Measurements from ENCODE around the gene VSIR. TPM values are rescaled to one million over a fixed set of nuclear protein-coding genes. Genes with fewer than 3 reads are reported as not detected.

VSIR gene
- total RNA-seq, 1 donor from 2014 or later: 8.6 TPM

DNA sequence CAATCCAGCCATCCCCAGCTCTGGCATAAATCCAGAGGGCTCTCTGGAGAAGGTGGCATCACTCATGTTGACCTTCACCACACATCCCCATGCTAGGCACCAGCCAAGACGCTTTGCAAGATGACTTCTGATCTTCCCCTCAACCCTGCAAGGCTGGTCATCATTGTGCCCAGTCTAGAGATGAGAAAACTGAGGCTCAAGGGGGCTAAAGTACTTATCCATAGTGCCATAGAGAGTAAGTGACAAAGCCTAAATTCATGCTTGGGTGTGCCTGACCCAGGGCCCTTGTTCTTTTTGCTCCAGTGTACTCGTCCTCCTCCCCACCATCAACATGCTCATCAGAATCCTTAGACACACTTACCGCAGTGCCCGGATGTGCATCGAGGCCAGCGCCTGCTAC lies 52.0 kb downstream of the VSIR start:
- DNase-seq (ENCODE audit: low read depth): no peak

DNA sequence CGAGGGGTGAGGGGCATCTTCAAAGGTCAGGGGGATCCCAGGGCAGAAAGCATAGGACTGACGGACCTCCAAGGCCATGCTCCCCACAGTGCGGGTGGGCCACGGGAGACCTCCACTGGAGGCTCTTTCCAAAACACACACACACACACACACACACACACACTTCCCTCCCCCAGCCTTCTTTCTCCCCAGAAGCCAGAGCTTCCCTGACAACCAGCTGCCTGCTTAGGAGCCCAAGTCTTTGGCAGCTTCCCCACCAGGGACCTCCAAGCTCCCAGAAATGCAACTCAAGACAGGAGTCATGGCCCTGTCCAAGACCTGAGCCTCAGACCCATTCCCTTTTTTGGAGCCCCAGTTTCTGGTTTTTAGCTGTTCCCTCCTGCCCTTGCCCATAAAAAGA lies 53.0 kb downstream of the VSIR start:
- TF ChIP-seq, protein P1, sequence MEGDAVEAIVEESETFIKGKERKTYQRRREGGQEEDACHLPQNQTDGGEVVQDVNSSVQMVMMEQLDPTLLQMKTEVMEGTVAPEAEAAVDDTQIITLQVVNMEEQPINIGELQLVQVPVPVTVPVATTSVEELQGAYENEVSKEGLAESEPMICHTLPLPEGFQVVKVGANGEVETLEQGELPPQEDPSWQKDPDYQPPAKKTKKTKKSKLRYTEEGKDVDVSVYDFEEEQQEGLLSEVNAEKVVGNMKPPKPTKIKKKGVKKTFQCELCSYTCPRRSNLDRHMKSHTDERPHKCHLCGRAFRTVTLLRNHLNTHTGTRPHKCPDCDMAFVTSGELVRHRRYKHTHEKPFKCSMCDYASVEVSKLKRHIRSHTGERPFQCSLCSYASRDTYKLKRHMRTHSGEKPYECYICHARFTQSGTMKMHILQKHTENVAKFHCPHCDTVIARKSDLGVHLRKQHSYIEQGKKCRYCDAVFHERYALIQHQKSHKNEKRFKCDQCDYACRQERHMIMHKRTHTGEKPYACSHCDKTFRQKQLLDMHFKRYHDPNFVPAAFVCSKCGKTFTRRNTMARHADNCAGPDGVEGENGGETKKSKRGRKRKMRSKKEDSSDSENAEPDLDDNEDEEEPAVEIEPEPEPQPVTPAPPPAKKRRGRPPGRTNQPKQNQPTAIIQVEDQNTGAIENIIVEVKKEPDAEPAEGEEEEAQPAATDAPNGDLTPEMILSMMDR (conservative IDR thresholded peaks at IDR 0.05; ENCODE audit: low read depth, low read length): no peak
- DNase-seq (ENCODE audit: low read depth): no peak
- no peak overlapping the region for H3K4me3 ChIP-seq (ENCODE audit: low read depth, low read length)

More for the DNA sequence above, 52.0 kb downstream of the VSIR start:
- H3K4me3 ChIP-seq (ENCODE audit: low read depth, low read length): no peak overlapping the region
- TF ChIP-seq, protein P1 (conservative IDR thresholded peaks at IDR 0.05; ENCODE audit: low read depth, low read length): no peak

DNA sequence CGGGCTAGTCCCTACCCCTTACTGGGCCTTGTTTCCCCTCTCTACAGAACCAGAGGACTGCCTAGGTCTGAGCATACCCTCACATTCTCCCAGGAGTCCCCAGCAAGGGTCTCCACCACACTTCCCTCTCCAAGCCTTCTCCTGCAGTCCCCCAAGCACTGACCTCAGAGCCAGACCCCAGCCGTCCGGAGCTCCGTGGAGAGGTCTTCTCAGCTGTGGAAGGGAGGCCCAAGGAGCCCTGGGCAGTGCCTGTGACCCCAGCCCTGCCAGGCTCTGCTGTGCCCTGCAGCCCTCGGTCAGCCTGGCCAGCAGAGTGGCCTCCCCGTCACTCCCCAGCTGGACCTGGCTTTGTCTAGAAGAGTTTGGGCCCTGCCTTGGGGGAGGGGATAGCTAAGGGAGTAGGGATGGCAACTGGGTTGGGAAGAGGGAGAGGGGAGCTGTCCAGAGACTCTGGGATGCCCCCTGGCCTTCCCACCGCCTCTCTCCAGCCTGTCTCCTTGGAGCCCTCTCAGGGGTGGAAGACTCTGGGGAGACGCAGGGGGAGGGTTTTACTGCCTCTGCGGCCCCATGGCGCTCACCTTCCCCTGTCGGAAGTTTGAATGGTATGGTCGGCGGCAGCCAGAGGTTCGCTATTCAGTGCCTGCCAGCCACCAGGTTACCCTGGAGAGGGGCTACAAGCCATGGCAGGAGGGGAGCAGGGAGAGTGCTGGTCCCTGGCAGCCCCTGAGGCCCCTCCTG lies 53.7 kb downstream of the VSIR start, which contains the start of gene C10orf105:
C10orf105 (minus strand) TSS at position 315 of the 738 bp plus-strand sequence. CDS start 3,441 bp downstream, outside the sequence.
- H3K4me3 ChIP-seq (ENCODE audit: low read depth, low read length): no peak within 1 kb of the TSS
- TF ChIP-seq, protein P1 (conservative IDR thresholded peaks at IDR 0.05; ENCODE audit: low read depth, low read length): no peak

DNA sequence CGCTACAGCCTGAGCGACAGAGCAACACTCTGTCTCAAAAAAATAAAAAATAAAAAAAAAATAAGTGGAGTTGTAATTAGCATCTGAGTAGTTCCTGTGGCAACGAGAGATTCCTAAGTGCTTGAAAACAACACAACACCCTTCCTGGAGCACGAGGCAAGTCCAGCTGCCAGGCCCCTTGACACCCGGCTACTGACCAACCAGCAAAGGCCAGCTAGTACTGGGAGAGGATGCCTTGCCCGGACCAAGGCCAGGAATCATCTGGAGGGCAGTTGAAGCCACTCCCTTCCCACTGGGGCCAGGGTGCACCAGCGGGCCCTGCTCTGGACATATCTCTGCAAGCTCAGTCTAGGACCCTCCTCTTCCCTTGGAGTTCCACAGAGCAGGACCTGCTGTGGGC lies 54.3 kb downstream of the VSIR start:
- TF ChIP-seq, protein P1 (conservative IDR thresholded peaks at IDR 0.05; ENCODE audit: low read depth, low read length): no peak
- no peak overlapping the region for H3K4me3 ChIP-seq (ENCODE audit: low read depth, low read length)
- DNase-seq (ENCODE audit: low read depth): no peak

More for the DNA sequence above, 53.7 kb downstream of the VSIR start, which contains the start of gene C10orf105:
- DNase-seq (ENCODE audit: low read depth): no peak

DNA sequence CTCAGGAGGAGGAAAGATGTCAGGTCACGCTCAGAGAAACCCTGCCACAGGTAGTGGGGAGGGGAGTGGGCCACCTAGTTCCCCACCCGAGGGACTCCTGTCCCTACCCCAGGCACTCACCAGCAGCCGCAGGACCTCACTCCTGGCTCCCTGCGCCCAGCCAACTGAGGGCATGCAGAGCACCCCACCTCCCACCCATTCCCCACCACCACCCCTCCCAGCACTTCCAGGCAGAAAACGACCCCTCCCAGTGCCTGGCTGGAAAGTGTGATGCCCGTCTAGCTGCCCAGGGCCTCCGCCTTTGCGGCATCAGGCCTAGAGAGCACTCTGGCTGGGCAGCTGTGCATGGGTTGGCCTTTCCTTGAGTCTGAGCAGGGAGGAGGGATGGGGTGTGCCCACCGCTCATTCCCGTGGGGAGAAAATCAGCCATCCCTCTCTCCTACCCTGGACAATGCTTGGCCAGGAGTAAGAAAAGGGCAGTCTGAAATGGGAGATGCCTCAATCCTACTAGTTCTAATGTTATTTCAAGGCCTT lies 55.1 kb downstream of the VSIR start:
- DNase-seq (ENCODE audit: low read depth): no peak
- TF ChIP-seq, protein P1 (conservative IDR thresholded peaks at IDR 0.05; ENCODE audit: low read depth, low read length): no peak
- H3K4me3 ChIP-seq (ENCODE audit: low read depth, low read length): no peak overlapping the region

DNA sequence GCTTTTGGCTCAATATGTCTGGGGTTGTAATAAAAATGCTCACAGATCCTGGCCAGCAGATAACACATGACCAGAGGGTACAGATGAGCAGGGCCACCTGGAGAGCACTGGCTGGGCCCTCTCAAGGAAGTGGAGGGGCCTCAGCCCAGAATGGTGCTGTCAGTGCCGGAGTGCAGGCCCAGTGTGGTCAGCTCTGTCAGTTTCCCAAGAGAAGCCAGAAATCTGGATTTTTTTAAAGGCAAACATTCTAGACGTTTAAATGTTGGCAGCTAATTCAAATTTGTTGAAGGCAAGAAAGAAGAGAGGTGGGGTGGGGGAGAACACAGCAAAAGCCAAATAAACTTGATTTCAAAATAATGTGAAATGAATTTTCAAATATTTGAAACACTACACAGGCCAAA lies 55.8 kb downstream of the VSIR start:
- TF ChIP-seq, protein P1 (conservative IDR thresholded peaks at IDR 0.05; ENCODE audit: low read depth, low read length): no peak
- DNase-seq (ENCODE audit: low read depth): no peak
- H3K4me3 ChIP-seq (ENCODE audit: low read depth, low read length): no peak overlapping the region

Measured in epithelial cell of proximal tubule (primary cell).